ENCODE results near the gene RHOU. TPM values are rescaled to one million over a fixed set of nuclear protein-coding genes. Genes with fewer than 3 reads are reported as not detected.

The RHOU gene
- total RNA-seq, 2 donors from 2014 or later, result 6.9 to 9.3 TPM

DNA sequence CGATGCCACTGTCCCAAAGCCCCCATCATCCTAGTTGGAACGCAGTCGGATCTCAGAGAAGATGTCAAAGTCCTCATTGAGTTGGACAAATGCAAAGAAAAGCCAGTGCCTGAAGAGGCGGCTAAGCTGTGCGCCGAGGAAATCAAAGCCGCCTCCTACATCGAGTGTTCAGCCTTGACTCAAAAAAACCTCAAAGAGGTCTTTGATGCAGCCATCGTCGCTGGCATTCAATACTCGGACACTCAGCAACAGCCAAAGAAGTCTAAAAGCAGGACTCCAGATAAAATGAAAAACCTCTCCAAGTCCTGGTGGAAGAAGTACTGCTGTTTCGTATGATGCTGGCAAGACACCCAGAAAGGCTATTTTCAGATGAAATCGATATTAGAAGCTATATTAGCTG, 8.1 kb downstream of the RHOU start:
- TF ChIP-seq, protein P1, sequence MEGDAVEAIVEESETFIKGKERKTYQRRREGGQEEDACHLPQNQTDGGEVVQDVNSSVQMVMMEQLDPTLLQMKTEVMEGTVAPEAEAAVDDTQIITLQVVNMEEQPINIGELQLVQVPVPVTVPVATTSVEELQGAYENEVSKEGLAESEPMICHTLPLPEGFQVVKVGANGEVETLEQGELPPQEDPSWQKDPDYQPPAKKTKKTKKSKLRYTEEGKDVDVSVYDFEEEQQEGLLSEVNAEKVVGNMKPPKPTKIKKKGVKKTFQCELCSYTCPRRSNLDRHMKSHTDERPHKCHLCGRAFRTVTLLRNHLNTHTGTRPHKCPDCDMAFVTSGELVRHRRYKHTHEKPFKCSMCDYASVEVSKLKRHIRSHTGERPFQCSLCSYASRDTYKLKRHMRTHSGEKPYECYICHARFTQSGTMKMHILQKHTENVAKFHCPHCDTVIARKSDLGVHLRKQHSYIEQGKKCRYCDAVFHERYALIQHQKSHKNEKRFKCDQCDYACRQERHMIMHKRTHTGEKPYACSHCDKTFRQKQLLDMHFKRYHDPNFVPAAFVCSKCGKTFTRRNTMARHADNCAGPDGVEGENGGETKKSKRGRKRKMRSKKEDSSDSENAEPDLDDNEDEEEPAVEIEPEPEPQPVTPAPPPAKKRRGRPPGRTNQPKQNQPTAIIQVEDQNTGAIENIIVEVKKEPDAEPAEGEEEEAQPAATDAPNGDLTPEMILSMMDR (IDR thresholded peaks at IDR 0.05), result no peak
- TF ChIP-seq POLR2A (IDR thresholded peaks at IDR 0.05), result no peak
- Histone ChIP-seq H3K36me3 (replicated peaks in 1 of 2; ENCODE audit: insufficient read depth in 1 of 2, low read depth in 2 of 2) (peaks cover 6 to 17% of the 10 kb centered on the region in 2 donors), H3K27me3 (no peaks in the 10 kb centered on the region), H3K27ac (no peak overlapping the region), H3K4me1 (peaks cover 22% of the 10 kb centered on the region), H3K4me3 (no peak overlapping the region), H3K9me3 (no peaks in the 10 kb centered on the region)
- ATAC-seq (no peak), DNase-seq (no peak)
- whole genome bisulfite sequencing, 2 donors, result 88 to 91% methylated on average over 13 of the region's 13 CpGs
- intact Hi-C loops (cut with DNase I), result no loop called here

DNA sequence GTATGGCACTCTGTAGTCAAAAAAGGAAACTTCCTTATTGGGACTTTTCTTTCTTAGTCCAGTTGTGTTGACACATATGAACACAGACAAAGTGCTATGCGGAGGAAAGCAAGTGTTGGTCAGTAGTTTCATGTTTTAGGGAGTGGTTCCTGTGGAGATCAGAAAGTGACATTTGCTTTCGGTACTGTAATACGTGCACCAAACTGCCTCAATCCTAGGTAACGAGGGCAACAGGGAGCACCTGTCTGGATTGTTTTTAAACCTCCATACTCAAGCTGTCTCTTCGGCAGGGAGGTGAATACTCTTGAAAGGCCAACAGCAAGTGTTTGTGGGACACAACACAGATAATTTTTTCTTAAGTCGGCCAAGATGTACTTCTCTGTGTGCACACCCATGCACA, 9.1 kb downstream of the RHOU start:
- 85 to 91% methylated on average over 6 of the region's 6 CpGs for WGBS, 2 donors
- TF ChIP-seq, protein P1 (IDR thresholded peaks at IDR 0.05), result no peak
- no peak for TF ChIP-seq POLR2A (IDR thresholded peaks at IDR 0.05)

DNA sequence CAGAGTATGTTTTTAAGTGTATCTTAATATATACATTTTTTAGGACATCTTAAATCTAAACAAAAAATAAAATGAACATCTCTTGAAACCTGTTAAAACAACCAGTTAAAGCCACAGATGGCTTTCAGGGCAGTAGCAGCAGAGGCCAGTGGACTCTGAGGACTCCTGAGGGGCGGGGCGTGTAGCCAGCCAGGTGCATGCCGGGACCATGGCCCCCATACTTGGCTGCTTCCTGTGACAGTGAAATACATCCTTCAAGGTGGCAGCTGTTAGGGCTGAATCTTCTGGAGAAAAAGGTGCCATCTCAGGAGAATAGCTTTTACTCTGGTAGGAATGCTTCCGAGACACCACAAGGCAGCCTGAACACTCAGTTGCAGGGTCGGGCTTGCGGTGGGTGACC, 9.6 kb downstream of the RHOU start:
- H3K4me3 ChIP-seq, result no peak overlapping the region
- 78 to 83% methylated on average over 6 of the region's 6 CpGs for WGBS, 2 donors
- H3K27me3 ChIP-seq, result no peaks in the 10 kb centered on the region
- intact Hi-C loops (cut with DNase I), result no loop called here
- no peak overlapping the region for H3K27ac ChIP-seq
- ATAC-seq (no peak), DNase-seq (no peak)
- peaks cover 6 to 15% of the 10 kb centered on the region in 2 donors for H3K36me3 ChIP-seq (replicated peaks in 1 of 2; ENCODE audit: insufficient read depth in 1 of 2, low read depth in 2 of 2)
- no peaks in the 10 kb centered on the region for H3K9me3 ChIP-seq
- peaks cover 9% of the 10 kb centered on the region for H3K4me1 ChIP-seq
- TF ChIP-seq, protein P1 (IDR thresholded peaks at IDR 0.05), result no peak
- TF ChIP-seq POLR2A (IDR thresholded peaks at IDR 0.05), result no peak

More for the DNA sequence above, 9.1 kb downstream of the RHOU start:
- no peak overlapping the region for H3K27ac ChIP-seq
- no peaks in the 10 kb centered on the region for H3K9me3 ChIP-seq
- ATAC-seq (no peak), DNase-seq (no peak)
- peaks cover 6 to 15% of the 10 kb centered on the region in 2 donors for H3K36me3 ChIP-seq (replicated peaks in 1 of 2; ENCODE audit: insufficient read depth in 1 of 2, low read depth in 2 of 2)
- peaks cover 13% of the 10 kb centered on the region for H3K4me1 ChIP-seq
- no peak overlapping the region for H3K4me3 ChIP-seq
- H3K27me3 ChIP-seq, result no peaks in the 10 kb centered on the region
- intact Hi-C loops (cut with DNase I), result no loop called here

DNA sequence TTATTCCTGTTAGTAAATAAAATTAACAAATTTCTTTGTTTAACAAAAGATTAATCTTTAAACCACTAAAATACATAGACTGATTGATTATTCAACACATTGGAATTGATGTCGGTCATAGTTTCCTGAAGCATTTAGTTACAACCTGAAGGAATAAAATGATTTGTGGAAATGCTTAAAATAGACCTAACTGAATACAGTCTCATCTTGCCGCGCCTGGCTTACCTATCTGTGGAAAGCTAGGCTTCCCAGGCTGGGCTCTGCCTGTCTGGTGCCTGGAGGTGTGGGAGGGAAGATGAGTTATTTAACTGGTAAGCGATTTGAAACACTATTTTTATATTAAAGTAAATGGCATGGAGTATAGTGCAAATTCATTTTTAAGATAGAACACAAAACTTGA, 10.2 kb downstream of the RHOU start:
- DNase-seq (no peak), ATAC-seq (no peak)
- Histone ChIP-seq H3K9me3 (no peaks in the 10 kb centered on the region), H3K27me3 (no peaks in the 10 kb centered on the region), H3K4me3 (no peak overlapping the region), H3K36me3 (replicated peaks in 1 of 2; ENCODE audit: insufficient read depth in 1 of 2, low read depth in 2 of 2) (peaks cover 6 to 15% of the 10 kb centered on the region in 2 donors), H3K4me1 (peaks cover 8% of the 10 kb centered on the region), H3K27ac (no peak overlapping the region)
- WGBS, 2 donors, result 52 to 60% methylated on average over 4 of the region's 4 CpGs
- intact Hi-C loops (cut with DNase I), result no loop called here
- no peak for TF ChIP-seq POLR2A (IDR thresholded peaks at IDR 0.05)
- TF ChIP-seq, protein P1 (IDR thresholded peaks at IDR 0.05), result no peak

GRCh38 chr1:228747301-228747935, 12.1 kb downstream of the RHOU start:
- H3K36me3 ChIP-seq (replicated peaks in 1 of 2; ENCODE audit: insufficient read depth in 1 of 2, low read depth in 2 of 2), result peaks cover 6 to 15% of the 10 kb centered on the region in 2 donors
- TF ChIP-seq, protein P1 (IDR thresholded peaks at IDR 0.05), result no peak
- TF ChIP-seq POLR2A (IDR thresholded peaks at IDR 0.05), result no peak
- ATAC-seq (no peak), DNase-seq (no peak)
- no peak overlapping the region for H3K4me3 ChIP-seq
- no peaks in the 10 kb centered on the region for H3K9me3 ChIP-seq
- peaks cover 8% of the 10 kb centered on the region for H3K4me1 ChIP-seq
- intact Hi-C loops (cut with DNase I), result no loop called here
- 83 to 100% methylated on average over 3 of the region's 3 CpGs for WGBS, 2 donors
- no peaks in the 10 kb centered on the region for H3K27me3 ChIP-seq
- H3K27ac ChIP-seq, result no peak overlapping the region
